Panc1 (cell line): ENCODE measurements around the gene PEX19.

Experiments used
- CTCF ChIP-seq: fragments of 450-650 bp; IDR thresholded peaks from 2 replicates; pipeline ENCODE4 v1.5.1; 2017; ENCODE audit warnings: mild to moderate bottlenecking
- POLR2AphosphoS5 ChIP-seq: IDR thresholded peaks from 2 replicates; pipeline ENCODE4 v1.6.1; 2012; ENCODE audit warnings: mild to moderate bottlenecking, low read depth, low read length, moderate library complexity
- SIN3A ChIP-seq: IDR thresholded peaks from 2 replicates; pipeline ENCODE4 v1.6.1; 2012; ENCODE audit warnings: low read depth, mild to moderate bottlenecking, low read length, moderate library complexity, borderline replicate concordance; ENCODE audit not compliant: insufficient read depth
- TCF7L2 ChIP-seq: IDR thresholded peaks from 2 replicates; pipeline ENCODE4 v1.6.1; 2011; ENCODE audit warnings: mild to moderate bottlenecking, low read depth, low read length, inconsistent platforms
- TF ChIP-seq, protein P1 (sequence below), 2 experiments: IDR thresholded peaks; 2 replicates each; pipeline ENCODE4 v1.6.1; 2011 to 2012; ENCODE audit warnings: low read depth in 2 of 2, control low read depth in 1 of 2, low read length in 1 of 2, mild to moderate bottlenecking in 1 of 2, moderate library complexity in 1 of 2; ENCODE audit not compliant: insufficient read depth in 1 of 2

DNA sequence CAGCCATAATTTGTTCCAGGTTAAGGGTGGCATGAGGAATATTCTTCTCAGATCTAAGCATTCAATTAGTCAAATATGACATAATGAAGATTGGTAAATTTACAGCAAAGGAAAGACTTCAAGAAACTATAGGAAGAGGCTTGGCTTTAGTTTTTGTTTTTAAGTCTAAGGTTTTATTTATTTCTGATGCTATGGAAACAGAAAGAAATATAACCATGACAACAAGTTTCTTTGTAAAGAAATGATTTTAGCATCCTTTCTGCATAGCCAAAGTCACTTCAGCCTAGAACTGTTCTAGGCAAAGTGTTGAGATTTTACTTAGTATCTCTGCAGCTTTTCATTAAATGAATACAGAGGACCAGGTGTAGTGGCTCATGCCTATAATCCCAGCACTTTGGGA lies 52.0 kb downstream of the PEX19 start:
- TF ChIP-seq CTCF (no peak), POLR2AphosphoS5 (no peak), SIN3A (no peak), TCF7L2 (no peak)
- TF ChIP-seq, protein P1, sequence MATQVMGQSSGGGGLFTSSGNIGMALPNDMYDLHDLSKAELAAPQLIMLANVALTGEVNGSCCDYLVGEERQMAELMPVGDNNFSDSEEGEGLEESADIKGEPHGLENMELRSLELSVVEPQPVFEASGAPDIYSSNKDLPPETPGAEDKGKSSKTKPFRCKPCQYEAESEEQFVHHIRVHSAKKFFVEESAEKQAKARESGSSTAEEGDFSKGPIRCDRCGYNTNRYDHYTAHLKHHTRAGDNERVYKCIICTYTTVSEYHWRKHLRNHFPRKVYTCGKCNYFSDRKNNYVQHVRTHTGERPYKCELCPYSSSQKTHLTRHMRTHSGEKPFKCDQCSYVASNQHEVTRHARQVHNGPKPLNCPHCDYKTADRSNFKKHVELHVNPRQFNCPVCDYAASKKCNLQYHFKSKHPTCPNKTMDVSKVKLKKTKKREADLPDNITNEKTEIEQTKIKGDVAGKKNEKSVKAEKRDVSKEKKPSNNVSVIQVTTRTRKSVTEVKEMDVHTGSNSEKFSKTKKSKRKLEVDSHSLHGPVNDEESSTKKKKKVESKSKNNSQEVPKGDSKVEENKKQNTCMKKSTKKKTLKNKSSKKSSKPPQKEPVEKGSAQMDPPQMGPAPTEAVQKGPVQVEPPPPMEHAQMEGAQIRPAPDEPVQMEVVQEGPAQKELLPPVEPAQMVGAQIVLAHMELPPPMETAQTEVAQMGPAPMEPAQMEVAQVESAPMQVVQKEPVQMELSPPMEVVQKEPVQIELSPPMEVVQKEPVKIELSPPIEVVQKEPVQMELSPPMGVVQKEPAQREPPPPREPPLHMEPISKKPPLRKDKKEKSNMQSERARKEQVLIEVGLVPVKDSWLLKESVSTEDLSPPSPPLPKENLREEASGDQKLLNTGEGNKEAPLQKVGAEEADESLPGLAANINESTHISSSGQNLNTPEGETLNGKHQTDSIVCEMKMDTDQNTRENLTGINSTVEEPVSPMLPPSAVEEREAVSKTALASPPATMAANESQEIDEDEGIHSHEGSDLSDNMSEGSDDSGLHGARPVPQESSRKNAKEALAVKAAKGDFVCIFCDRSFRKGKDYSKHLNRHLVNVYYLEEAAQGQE (IDR thresholded peaks at IDR 0.05; ENCODE audit: insufficient read depth in 1 of 2, low read depth in 2 of 2, low read length in 1 of 2) = no peak
